Measurements from ENCODE around the gene PPM1M.

The PPM1M gene

GRCh38 chr3:52243791-52244628, 1.5 kb upstream of the PPM1M start:
- no peak for DNase-seq (ENCODE audit: extremely low read depth in 1 of 2, low read depth in 1 of 2)

DNA sequence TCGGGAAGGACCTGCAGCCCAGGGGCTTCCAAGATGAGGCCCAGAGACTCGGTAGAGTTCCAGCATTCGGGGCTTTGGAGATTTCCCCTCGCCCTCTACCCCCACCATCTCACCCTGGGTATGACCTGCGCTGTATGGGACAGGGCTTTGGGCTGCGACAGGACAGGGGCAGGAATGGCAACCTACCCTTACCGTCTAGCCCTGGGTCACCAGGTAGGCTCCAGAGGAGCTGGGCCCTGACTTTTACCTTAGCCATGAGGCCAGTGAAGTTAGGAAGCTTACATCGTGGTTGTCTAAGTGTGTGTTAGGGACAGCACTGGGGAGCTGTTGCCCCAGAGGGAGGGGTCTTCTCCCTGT, 683 bp downstream of the PPM1M start:
- DNase-seq (ENCODE audit: extremely low read depth in 1 of 2, low read depth in 1 of 2), result no peak

- DNase-seq (ENCODE audit: extremely low read depth in 1 of 2, low read depth in 1 of 2), result no peak
These were observed 1.3 kb downstream of the PPM1M start for GRCh38 chr3:52246728-52247408.

DNA sequence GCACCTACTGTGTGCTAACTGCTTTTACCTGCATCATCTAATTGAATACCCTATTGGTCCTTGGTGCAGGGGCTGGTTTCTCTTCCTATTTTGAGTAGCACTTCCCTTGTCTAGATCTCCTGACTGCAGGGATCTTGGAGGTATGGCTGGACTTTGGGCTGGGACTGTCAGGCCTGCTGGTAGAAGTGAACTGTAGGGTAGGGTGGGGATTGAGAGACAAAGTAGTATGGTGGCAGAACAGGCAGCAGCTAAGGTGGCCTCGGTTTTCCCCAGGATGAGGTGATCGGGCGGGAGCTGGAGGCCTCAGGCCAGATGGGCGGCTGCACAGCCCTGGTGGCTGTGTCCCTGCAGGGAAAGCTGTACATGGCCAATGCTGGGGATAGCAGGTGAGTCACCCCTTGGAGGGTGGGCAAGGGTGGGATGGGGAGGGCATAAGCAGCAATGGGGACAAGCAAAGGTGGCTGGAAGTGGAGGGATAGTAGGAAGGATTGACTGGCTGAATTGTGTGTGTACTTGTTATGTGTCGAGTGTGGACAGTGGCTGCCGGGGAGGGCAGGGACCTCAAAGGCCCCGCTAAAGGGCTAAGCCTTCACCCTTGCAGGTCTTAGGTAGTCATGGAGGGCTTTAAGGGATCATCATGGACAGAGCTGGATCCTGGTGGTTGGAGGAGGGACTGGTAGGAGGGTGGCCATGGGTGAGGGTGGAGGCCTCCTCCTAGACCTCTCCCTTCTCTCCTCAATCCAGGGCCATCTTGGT, 2.0 kb downstream of the PPM1M start:
- no peak for DNase-seq (ENCODE audit: extremely low read depth in 1 of 2, low read depth in 1 of 2)

GRCh38 chr3:52248165-52248541, 2.6 kb downstream of the PPM1M start:
- no peak for DNase-seq (ENCODE audit: extremely low read depth in 1 of 2, low read depth in 1 of 2)

DNA sequence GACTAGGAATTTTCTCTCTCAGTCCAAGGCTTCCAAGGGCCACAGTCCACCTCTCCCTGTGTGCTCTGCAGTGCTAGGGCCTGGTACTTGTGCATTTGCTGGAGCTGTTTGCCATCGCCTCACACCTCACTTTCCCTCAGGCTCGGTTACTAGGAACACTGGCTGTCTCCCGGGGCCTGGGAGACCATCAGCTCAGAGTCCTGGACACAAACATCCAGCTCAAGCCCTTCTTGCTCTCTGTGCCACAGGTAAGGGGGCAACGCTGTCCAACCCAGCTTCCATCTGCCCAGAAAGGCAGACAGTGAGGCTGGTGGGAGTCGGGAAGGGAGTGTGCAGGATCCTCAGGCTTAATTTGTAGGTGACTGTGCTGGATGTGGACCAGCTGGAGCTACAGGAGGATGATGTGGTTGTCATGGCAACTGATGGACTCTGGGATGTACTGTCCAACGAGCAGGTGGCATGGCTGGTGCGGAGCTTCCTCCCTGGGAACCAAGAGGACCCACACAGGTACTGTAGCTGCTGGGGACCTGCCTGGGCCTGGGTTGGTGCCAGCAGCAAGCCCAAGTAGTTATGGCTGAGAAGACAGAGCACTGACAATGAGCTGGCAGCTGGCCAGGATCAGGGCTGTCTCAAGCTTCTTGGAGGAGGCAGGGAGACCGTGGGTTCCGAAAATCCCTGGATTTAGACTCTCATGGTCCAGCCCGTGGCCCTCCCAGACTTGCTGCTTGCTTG, 3.4 kb downstream of the PPM1M start:
- no peak for DNase-seq (ENCODE audit: extremely low read depth in 1 of 2, low read depth in 1 of 2)

DNA sequence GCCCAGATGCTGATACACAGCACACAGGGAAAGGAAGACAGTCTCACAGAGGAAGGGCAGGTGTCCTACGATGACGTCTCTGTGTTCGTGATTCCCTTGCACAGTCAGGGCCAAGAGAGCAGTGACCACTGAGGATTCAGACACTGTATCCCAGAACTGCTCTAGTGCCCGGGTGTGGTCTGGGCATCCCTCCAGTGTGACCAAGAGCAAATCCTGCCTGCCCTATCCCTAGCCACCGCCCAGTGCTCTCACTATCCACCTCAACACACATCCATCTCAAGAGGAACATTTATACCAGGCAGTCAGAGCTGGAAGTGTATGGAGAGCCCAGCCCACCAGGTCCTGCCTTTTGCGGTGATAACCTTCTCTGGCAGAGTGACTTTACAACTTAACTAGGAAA, 4.1 kb downstream of the PPM1M start:
- DNase-seq (ENCODE audit: extremely low read depth in 1 of 2, low read depth in 1 of 2), result no peak

DNA sequence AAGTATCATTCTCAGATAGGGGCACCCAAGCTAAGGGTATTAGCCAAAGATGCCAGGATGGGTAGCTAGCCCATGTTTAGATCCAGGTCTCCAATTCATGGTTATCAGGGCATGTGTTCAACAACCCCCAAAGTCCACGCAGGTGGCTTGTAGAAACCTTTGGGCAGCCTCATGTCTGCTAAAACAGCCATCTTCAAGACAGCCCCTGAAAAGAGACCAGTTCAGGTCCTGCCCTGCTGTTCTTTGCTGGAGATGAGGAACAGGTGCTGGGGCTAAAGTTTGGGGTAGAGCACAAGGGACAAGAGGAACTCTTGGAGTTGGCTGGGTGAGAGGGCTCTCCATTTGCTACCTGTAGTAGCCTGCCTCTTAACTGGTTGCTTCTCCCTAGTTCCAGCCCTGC, 4.6 kb downstream of the PPM1M start:
- DNase-seq (ENCODE audit: extremely low read depth in 1 of 2, low read depth in 1 of 2), result no peak

GRCh38 chr3:52253314-52254304, 8.1 kb downstream of the PPM1M start:
- DNase-seq (ENCODE audit: extremely low read depth in 1 of 2, low read depth in 1 of 2), result peak; percentile 67 to 76

DNA sequence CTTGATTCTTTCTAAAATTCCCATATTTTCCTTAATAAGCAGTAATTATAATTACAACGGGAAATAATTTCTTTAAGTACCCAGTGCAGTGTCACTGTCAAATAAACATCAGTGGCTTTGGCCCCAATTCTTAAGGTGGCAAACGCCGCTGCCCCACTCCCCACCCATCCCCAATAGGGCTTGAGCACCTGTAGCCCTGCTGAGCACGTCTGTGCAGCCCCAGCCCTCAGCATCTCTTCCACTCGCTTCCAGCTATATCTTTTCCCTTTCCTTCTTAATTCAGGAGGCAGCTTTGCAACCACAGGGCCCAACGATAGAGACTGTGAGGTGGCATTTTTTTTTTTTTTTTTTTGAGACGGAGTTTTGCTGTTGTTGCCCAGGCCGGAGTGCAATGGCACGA, 9.0 kb downstream of the PPM1M start:
- no peak for DNase-seq (ENCODE audit: extremely low read depth in 1 of 2, low read depth in 1 of 2)

- no peak for DNase-seq (ENCODE audit: extremely low read depth in 1 of 2, low read depth in 1 of 2)
These were observed 10.6 kb downstream of the PPM1M start for GRCh38 chr3:52256159-52256558.

DNA sequence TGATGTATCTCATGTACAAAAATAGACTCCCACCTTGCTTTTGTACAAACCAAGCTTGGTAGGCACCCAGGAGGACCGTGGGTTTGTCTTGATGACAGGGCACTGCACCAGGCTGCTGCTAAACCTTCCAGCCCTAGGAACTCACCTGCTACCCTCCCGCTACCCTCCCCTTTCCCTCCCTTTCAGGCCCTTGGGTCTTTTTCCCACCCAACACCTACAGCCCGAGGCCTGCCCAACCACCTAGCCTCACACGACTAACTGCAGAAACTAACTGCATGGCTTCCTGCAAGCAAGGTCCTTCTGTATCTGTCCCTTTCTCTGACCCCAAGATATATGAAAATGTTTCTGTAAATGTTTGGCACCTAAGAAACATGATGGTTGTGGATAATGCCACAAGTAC, 11.1 kb downstream of the PPM1M start:
- DNase-seq (ENCODE audit: extremely low read depth in 1 of 2, low read depth in 1 of 2), result no peak

DNA sequence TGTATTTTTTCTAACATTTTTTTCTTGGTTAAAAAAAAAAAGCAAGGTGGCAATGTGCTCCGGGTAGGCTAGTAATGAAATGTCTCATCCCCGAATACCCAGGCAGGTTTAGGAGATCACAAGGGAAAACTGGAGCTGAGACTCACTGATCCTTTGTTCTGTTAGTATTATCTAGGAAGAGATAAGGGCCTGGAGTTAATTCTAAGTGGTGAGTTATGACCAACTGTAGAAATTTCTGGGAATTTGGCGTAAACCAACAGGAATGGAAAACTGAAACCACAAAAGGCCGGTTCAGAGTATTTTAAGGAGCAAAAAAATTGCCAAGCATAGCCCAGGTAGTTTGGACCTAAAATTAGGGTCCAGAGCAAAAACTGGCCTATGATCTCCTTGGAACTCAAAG, 12.4 kb downstream of the PPM1M start:
- no peak for DNase-seq (ENCODE audit: extremely low read depth in 1 of 2, low read depth in 1 of 2)

GRCh38 chr3:52259035-52259434, 13.5 kb downstream of the PPM1M start:
- no peak for DNase-seq (ENCODE audit: extremely low read depth in 1 of 2, low read depth in 1 of 2)

GRCh38 chr3:52259448-52259847, 13.9 kb downstream of the PPM1M start:
- no peak for DNase-seq (ENCODE audit: extremely low read depth in 1 of 2, low read depth in 1 of 2)

GRCh38 chr3:52262447-52262846, 16.9 kb downstream of the PPM1M start:
- DNase-seq (ENCODE audit: extremely low read depth in 1 of 2, low read depth in 1 of 2), result no peak

- DNase-seq (ENCODE audit: extremely low read depth in 1 of 2, low read depth in 1 of 2), result no peak
These were observed 19.8 kb downstream of the PPM1M start for GRCh38 chr3:52265387-52265786.

GRCh38 chr3:52268036-52268435, 22.5 kb downstream of the PPM1M start:
- DNase-seq (ENCODE audit: extremely low read depth in 1 of 2, low read depth in 1 of 2), result no peak

DNA sequence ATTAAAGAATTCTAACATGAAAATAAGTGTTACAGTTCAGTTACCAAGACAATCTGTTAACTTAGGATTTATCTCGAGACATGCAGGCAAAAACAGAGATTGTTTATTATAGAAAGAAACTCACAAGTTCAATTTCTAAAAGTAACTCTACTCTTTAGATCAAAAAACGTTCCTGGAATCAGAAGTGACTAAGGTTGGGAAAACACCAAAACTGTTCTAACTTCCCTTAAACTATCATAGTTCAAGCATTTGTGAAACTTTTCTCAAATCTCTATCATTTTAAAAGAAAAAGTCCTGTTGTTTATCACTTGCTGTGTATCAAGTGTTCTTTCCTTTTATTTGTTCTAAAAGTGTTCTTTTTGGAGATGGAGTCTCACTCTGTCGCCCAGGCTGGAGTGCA, 24.2 kb downstream of the PPM1M start:
- DNase-seq (ENCODE audit: extremely low read depth in 1 of 2, low read depth in 1 of 2), result no peak

- DNase-seq (ENCODE audit: extremely low read depth in 1 of 2, low read depth in 1 of 2), result no peak
These were observed 24.7 kb downstream of the PPM1M start for GRCh38 chr3:52270252-52270754.

All from activated CD8-positive, alpha-beta memory T cell treated with anti-CD3 and anti-CD28 coated beads for 1 hour (primary cell).